Neural progenitor cell (in vitro differentiated cells): ENCODE results near the gene EMILIN2. TPM values are rescaled to one million over a fixed set of nuclear protein-coding genes. Genes with fewer than 3 reads are reported as not detected.

ENCODE experiments used
- DNase-seq: peaks from one replicate; pipeline ENCODE4 v3.0.0-alpha.2; 2016; ENCODE audit warnings: low spot score
- H2AFZ ChIP-seq: fragments of 200-600 bp; sonication (generic); replicated peaks from 2 replicates; pipeline ENCODE4 v1.6.1; 2016; ENCODE audit warnings: antibody characterized with exemption
- H3F3A ChIP-seq: fragments of 200-600 bp; sonication (generic); 2 replicates; pipeline ENCODE4 v1.6.1; 2016; ENCODE audit warnings: antibody characterized with exemption, low read depth
- H3K27ac ChIP-seq: fragments of 200-600 bp; sonication (generic); 2 replicates; pipeline ENCODE4 v1.5.1; 2016; ENCODE audit warnings: mild to moderate bottlenecking
- H3K27me3 ChIP-seq: fragments of 200-600 bp; sonication (generic); 2 replicates; pipeline ENCODE4 v1.6.1; 2016; ENCODE audit warnings: mild to moderate bottlenecking, moderate library complexity
- H3K36me3 ChIP-seq: fragments of 200-600 bp; sonication (generic); 2 replicates; pipeline ENCODE4 v1.5.1; 2016
- H3K4me1 ChIP-seq: fragments of 200-600 bp; sonication (generic); 2 replicates; pipeline ENCODE4 v1.6.1; 2016; ENCODE audit warnings: mixed run types
- H3K4me2 ChIP-seq: fragments of 200-600 bp; sonication (generic); 2 replicates; pipeline ENCODE4 v1.6.1; 2016
- H3K4me3 ChIP-seq: fragments of 200-600 bp; sonication (generic); 2 replicates; pipeline ENCODE4 v1.5.1; 2016
- H3K79me2 ChIP-seq: fragments of 200-600 bp; sonication (generic); 2 replicates; pipeline ENCODE4 v1.6.1; 2016; ENCODE audit warnings: low read depth
- H3K9ac ChIP-seq: fragments of 200-600 bp; sonication (generic); 2 replicates; pipeline ENCODE4 v1.6.1; 2016
- H3K9me3 ChIP-seq: fragments of 200-600 bp; sonication (generic); 2 replicates; pipeline ENCODE4 v1.5.1; 2016; ENCODE audit warnings: low read depth
- H4K20me1 ChIP-seq: fragments of 200-600 bp; sonication (generic); 2 replicates; pipeline ENCODE4 v1.6.1; 2016; ENCODE audit warnings: low read depth
- H3K27ac Mint-ChIP-seq: 3 replicates; pipeline ENCODE4 v1.8.0; 2021; ENCODE audit warnings: mixed read lengths
- H3K27me3 Mint-ChIP-seq: 2 replicates; pipeline ENCODE4 v1.8.0; 2022; ENCODE audit warnings: low read depth, mild to moderate bottlenecking, inconsistent platforms, moderate library complexity, mixed read lengths; ENCODE audit not compliant: insufficient read depth
- H3K36me3 Mint-ChIP-seq: 3 replicates; pipeline ENCODE4 v1.8.0; 2021; ENCODE audit warnings: mixed read lengths
- H3K4me1 Mint-ChIP-seq: 3 replicates; pipeline ENCODE4 v1.8.0; 2021; ENCODE audit warnings: mixed read lengths
- H3K4me3 Mint-ChIP-seq: 3 replicates; pipeline ENCODE4 v1.8.0; 2021; ENCODE audit warnings: mild to moderate bottlenecking, moderate library complexity, mixed read lengths
- H3K9me3 Mint-ChIP-seq: 3 replicates; pipeline ENCODE4 v1.8.0; 2020; ENCODE audit warnings: mixed read lengths
- CTCF ChIP-seq: fragments of 200-600 bp; sonication (generic); IDR thresholded peaks from 2 replicates; pipeline ENCODE4 v1.5.1; 2017; ENCODE audit warnings: antibody characterized with exemption, mild to moderate bottlenecking
- EZH2 ChIP-seq: fragments of 200-600 bp; sonication (generic); IDR thresholded peaks from 2 replicates; pipeline ENCODE4 v1.6.1; 2017; ENCODE audit warnings: antibody characterized with exemption, mild to moderate bottlenecking, moderate library complexity
- EZH2phosphoT487 ChIP-seq: fragments of 200-600 bp; sonication (generic); IDR thresholded peaks from 2 replicates; pipeline ENCODE4 v1.6.1; 2017; ENCODE audit warnings: antibody characterized with exemption
- total RNA-seq: library from RNA; depleted of rRNA; stranded (reverse); fragments of >200 nt; gene quantifications from 2 replicates; pipeline ENCODE4 v1.2.3, GENCODE V29; 2015; ENCODE audit warnings: low replicate concordance

The EMILIN2 gene
- total RNA-seq, 1 donor from 2014 or later = 2.2 TPM

GRCh38 chr18:2960983-2961696 is 114.3 kb downstream of the EMILIN2 start:
- Mint-ChIP-seq H3K9me3 (no peaks in the 10 kb centered on the region), H3K4me3 (peak overlapping the region; percentile 30), H3K36me3 (peaks cover 21% of the 10 kb centered on the region), H3K27ac (peak overlapping the region; percentile 90), H3K4me1 (peaks cover 32% of the 10 kb centered on the region), H3K27me3 (no peaks in the 10 kb centered on the region)
- H3K4me3 ChIP-seq = no peak overlapping the region
- H3K9ac ChIP-seq = no peak overlapping the region
- peaks cover 7% of the 10 kb centered on the region for H4K20me1 ChIP-seq
- no peaks in the 10 kb centered on the region for H3K9me3 ChIP-seq
- no peaks in the 10 kb centered on the region for H3K27me3 ChIP-seq
- peaks cover 8% of the 10 kb centered on the region for H3K4me1 ChIP-seq
- no peaks in the 10 kb centered on the region for H3F3A ChIP-seq
- no peak overlapping the region for H3K27ac ChIP-seq
- H3K79me2 ChIP-seq = peaks cover 30% of the 10 kb centered on the region
- no peak overlapping the region for H3K4me2 ChIP-seq
- H3K36me3 ChIP-seq = no peaks in the 10 kb centered on the region
- H2AFZ ChIP-seq = no peak overlapping the region
- no peak for DNase-seq
- TF ChIP-seq EZH2phosphoT487 (no peak), EZH2 (no peak), CTCF (no peak)

- Histone ChIP-seq H3K4me2 (no peak overlapping the region), H3K27ac (no peak overlapping the region)
- peak overlapping the region; percentile 90 for H3K27ac Mint-ChIP-seq
Observed at GRCh38 chr18:2961821-2962220, 115.0 kb downstream of the EMILIN2 start.

GRCh38 chr18:2963048-2963447 is 116.2 kb downstream of the EMILIN2 start:
- no peak overlapping the region for H3K4me2 ChIP-seq
- H3K4me3 Mint-ChIP-seq = no peak overlapping the region
- no peaks in the 10 kb centered on the region for H3K9me3 Mint-ChIP-seq
- no peak overlapping the region for H3K27ac ChIP-seq
- H3K4me3 ChIP-seq = no peak overlapping the region
- H3K27me3 ChIP-seq = no peaks in the 10 kb centered on the region
- peak overlapping the region; percentile 2 for H3K27ac Mint-ChIP-seq
- H3K9me3 ChIP-seq = no peaks in the 10 kb centered on the region
- peaks cover 9% of the 10 kb centered on the region for H3K4me1 ChIP-seq
- peaks cover 48% of the 10 kb centered on the region for H3K79me2 ChIP-seq
- no peaks in the 10 kb centered on the region for H3K36me3 ChIP-seq
- no peak overlapping the region for H2AFZ ChIP-seq
- H3K36me3 Mint-ChIP-seq = peaks cover 12% of the 10 kb centered on the region
- no peaks in the 10 kb centered on the region for H3F3A ChIP-seq
- H3K27me3 Mint-ChIP-seq = no peaks in the 10 kb centered on the region
- H3K9ac ChIP-seq = no peak overlapping the region
- peaks cover 35% of the 10 kb centered on the region for H3K4me1 Mint-ChIP-seq
- peaks cover 7% of the 10 kb centered on the region for H4K20me1 ChIP-seq
- no peak for TF ChIP-seq EZH2phosphoT487
- TF ChIP-seq CTCF = no peak
- no peak for TF ChIP-seq EZH2
- no peak for DNase-seq

More at GRCh38 chr18:2961821-2962220, 115.0 kb downstream of the EMILIN2 start:
- Histone ChIP-seq H3F3A (no peaks in the 10 kb centered on the region), H3K9ac (no peak overlapping the region), H3K79me2 (peaks cover 37% of the 10 kb centered on the region), H3K4me3 (no peak overlapping the region), H2AFZ (no peak overlapping the region), H3K36me3 (no peaks in the 10 kb centered on the region), H3K9me3 (no peaks in the 10 kb centered on the region), H3K27me3 (no peaks in the 10 kb centered on the region), H3K4me1 (peaks cover 8% of the 10 kb centered on the region), H4K20me1 (peaks cover 7% of the 10 kb centered on the region)
- TF ChIP-seq EZH2 (no peak), EZH2phosphoT487 (no peak), CTCF (no peak)
- Mint-ChIP-seq H3K9me3 (no peaks in the 10 kb centered on the region), H3K4me1 (peaks cover 32% of the 10 kb centered on the region), H3K36me3 (peaks cover 16% of the 10 kb centered on the region), H3K27me3 (no peaks in the 10 kb centered on the region), H3K4me3 (peak overlapping the region; percentile 30)
- no peak for DNase-seq
